HS-5 (cell line): ENCODE results near the gene VSTM4.

ENCODE experiments used
- DNase-seq: peaks from one replicate; pipeline ENCODE4 v3.0.0-alpha.2; 2012; ENCODE audit warnings: low read depth

Gene VSTM4

DNA sequence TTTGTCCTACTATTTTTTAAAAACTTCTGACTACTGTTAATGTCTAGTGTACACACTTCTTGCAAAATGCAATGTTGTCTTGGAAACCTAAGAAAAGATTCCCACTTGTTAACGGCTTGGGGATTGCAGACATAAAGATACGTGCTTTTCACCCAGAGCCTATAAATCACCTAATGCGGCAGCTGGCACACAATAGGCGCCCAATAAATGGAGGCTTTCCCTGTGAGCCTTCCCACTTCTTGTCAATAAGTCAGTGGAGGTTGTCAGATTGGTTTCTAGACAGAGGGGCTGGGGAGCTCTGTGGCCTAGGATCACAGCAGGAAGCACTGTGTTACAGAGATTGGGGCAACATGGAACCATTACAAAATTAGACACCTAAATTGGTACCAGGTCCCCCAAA lies 74.7 kb downstream of the VSTM4 start:
- DNase-seq: no peak

DNA sequence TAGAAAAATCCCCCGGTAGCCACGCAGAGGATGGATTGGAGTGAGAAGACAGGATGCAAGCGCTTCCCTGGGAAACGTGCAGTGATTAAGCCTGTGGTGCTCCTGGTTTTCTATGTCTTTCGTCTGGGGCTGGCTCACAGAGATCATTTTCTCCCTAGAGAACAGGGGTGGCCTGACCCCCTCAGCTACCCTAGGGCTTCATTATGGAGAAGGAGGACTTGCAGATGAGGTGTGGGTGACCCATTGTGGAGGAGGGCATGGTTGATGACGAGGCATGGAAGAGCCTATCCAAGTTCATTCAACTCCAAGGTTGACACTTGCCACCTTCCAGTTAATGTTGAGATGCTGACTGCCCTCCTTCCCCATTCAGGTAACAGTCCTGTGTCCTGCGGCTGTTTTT lies 75.9 kb downstream of the VSTM4 start:
- DNase-seq: no peak

DNA sequence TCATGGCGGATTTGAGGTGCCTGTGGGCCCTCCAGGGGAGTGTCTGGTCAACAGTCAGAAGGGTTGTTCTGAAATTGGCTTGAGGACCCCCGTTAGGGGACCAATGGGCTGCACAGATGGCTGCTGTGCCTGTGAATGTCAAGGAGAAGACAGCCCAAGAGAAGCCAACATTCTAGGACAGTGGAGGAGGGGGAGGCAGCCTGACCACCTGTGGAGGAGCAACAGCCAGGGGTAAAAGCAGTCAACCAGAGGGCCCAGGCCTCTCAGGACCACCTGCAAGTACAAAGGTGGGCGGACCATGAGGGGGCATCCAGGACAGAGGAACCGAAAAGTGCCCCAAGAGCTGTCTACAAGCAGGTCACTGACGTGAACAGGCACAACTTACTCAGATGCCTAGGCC lies 76.6 kb downstream of the VSTM4 start:
- DNase-seq: no peak

DNA sequence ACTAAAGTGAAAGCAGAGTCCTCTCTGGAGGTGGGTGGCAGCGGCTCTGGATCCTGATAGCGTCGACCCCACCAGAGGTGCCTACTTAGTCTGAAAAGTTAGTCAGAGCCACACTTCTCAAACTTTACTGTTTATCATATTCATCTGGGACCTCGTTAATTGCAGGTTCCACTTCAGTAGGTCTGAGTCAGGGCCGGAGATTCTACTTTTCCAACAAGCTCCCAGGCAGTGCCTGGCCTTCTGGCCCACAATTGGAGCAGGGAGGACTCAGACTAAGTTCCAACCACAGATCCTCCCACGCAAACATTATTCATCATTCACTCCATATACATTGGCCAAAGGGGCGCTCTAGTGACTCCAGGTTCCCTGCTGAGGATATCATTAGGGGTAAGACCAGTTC lies 78.1 kb downstream of the VSTM4 start:
- no peak for DNase-seq

- DNase-seq: no peak
These were observed 78.7 kb downstream of the VSTM4 start for GRCh38 chr10:49036638-49037037.

DNA sequence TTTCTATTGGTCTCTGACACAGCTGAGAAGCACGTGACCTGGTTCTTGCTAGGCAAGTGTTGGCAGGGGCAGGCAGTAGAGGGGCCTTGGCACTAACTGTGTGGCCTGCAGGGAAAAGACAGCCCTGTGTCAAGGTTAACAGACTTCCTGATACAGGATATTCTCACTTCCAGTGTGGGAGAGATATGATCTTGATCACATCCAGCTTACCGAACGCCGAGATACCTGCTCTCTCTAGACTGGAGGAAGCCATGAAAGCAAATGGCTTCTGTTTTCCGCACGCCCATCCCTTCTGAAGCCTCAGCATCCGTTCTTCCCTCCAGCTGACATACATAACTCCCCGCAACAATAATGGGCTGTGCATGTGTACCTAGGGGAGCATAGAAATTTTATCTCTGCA lies 79.4 kb downstream of the VSTM4 start:
- no peak for DNase-seq

DNA sequence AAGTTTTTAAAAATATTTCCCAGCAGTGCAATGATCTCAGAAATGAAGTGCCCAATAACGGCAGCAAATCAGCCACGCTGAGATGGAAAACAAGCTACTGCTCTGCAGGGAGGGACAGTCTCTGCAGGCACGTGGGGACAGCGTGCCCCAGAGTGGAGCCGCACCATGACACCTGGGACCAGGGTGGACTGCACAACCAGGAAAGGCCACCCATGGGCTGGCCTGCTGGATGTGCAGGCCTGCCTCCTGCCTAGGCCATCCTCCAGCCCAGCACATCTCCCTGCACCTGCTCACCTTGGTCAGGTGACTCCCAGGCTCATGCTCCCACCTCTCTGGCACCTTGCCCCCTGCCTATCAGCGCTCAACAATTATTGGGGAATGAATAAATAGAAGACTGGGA lies 80.4 kb downstream of the VSTM4 start:
- no peak for DNase-seq

DNA sequence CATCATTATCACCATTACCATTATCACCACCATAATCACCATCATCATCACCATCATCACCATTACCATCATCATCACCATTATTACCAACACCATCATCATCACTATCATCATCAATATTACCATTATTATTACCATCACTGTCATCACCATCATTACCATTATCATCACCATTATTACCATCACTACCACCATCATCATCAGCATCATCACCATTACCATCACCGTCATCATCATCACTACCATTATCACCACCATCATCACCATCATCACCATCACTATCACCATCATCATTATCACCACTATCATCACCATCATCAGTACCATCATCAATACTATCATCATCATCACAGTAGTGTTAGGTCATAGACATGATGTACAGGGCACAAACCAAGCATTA lies 81.4 kb downstream of the VSTM4 start:
- DNase-seq: no peak

DNA sequence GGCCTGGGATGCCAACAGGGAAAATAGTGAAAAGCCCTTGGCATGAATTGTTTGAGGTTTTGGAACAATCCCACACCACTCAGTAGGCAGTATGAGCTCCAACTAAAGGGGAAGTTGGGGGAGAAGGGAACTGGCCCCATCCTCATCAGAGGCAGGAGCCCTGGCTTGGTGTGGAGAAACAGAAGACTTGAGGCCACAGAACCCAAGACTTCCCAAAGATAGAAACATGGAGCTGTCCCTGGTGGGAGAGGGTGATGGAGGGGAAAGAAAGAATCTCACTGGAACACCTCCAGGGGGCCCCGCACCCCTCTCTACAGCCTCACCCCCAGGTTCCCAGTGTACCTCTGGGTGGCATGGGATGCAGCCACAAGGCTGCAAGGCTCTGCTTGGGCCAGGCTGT lies 85.7 kb downstream of the VSTM4 start:
- DNase-seq: no peak

- no peak for DNase-seq
These were observed 86.7 kb downstream of the VSTM4 start for GRCh38 chr10:49028639-49029038.

DNA sequence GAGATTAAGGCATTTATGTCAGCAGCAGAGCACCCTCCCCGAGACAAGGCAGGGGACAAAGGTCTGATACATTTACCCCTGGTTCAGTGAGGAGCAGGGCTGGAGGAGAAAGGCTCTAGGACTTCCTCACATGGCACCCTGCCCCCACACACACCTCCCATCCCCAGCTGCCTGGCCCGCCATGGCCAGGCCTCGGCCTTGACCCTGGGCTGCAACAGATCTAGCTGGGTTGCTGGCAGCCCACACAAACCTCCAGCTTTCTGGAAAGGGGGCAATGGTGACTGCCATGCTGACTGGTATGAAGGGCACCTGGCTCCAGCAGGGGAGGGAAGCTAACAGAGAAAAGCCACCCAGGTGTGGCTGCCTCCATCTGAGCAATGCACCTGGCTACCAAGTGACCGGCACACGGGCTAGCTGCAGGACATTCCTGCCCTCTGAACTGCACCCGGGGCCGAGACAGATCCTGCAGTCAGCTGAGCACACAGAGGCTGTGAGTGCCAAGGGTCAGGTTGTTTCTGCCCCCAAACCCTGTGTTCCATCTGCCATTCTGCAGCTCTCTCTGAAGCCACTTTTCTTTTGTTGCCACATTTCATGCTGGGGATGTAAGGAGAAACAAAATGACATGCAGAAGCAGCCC lies 89.9 kb downstream of the VSTM4 start:
- no peak for DNase-seq

- DNase-seq: no peak
These were observed 90.8 kb downstream of the VSTM4 start for GRCh38 chr10:49024484-49024883.

GRCh38 chr10:49023752-49024151 lies 91.6 kb downstream of the VSTM4 start:
- DNase-seq: no peak

- no peak for DNase-seq
These were observed 92.3 kb downstream of the VSTM4 start for GRCh38 chr10:49023071-49023470.

- DNase-seq: no peak
These were observed 93.6 kb downstream of the VSTM4 start for GRCh38 chr10:49021685-49022084.

DNA sequence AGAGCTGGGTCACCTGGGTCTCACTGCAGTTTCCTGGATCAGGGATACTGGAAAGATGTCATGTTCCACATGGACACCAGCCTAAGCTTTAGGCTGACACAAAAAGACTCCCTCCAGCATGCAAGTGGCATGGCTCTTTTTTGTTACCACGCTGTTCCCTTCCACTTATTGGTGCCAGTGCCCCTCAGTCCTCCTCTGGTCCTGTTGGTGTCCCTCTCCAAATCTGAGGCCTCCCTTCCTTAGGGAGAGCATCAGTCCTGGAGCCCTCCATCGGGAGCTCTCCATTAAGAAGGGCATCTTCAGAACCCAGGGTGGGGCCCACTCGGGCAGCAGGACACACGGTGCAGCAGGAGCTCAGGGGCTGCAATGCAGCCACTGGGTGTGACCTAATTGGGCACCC lies 99.6 kb downstream of the VSTM4 start:
- no peak for DNase-seq

DNA sequence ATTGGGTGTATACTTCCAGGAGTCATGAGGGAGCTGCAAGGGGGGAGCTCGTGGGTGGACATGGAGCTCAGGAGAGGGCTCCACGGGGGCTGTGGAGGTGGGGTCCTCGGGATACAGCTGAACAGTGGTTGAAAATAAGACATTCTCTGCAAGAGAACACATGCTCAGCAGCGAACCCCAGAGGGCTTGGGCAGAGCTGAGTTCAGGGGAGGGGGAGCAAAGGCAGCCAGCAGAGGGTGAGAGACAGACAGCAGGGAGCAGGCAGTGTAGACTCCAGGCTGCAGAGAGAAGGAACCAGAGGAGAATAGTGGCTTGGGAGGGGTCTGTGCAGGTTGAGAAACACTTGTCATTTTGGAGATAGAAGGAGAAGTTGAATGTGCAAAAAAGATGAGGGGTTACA lies 102.7 kb downstream of the VSTM4 start:
- no peak for DNase-seq

GRCh38 chr10:49011756-49012155 lies 103.6 kb downstream of the VSTM4 start:
- DNase-seq: no peak

- no peak for DNase-seq
These were observed 104.5 kb downstream of the VSTM4 start for GRCh38 chr10:49010865-49011264.

- no peak for DNase-seq
These were observed 105.0 kb downstream of the VSTM4 start for GRCh38 chr10:49010295-49010694.

DNA sequence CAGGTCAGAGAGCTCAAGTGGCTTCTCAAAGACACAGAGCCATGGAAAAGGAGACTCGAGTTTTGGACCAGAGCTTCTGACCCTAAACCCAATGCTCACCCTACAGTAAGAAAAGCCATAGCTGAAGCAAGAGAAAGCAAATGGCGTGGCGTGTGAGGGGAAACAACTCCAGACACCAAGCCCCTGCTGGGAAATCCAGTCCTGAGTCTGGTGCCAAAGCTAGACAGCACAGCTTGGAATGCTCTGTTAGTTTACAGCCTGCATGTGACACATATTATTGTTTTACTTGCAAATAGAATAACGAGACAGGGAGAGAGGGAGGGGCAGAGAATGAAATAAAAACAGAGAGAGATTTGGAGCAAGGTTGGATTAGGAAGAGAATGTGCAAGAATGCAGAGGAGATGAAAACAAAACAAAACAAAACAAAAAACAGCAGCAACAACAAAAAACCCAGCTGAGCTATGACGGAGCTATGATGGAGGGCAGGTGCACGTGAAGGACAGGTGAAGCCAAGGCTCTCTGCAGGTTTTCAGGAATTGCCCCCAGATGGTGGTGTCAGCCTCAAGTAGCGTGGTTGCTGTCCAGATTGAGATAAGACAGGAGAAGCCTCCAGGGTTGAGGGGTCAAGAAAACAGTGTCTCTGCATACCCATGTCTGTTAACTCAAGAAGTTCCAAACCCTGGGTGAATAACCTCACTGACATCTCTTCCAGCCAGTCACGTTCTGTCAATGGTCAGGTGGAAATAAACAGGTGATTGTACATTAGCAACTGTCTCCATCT lies 105.9 kb downstream of the VSTM4 start:
- no peak for DNase-seq

DNA sequence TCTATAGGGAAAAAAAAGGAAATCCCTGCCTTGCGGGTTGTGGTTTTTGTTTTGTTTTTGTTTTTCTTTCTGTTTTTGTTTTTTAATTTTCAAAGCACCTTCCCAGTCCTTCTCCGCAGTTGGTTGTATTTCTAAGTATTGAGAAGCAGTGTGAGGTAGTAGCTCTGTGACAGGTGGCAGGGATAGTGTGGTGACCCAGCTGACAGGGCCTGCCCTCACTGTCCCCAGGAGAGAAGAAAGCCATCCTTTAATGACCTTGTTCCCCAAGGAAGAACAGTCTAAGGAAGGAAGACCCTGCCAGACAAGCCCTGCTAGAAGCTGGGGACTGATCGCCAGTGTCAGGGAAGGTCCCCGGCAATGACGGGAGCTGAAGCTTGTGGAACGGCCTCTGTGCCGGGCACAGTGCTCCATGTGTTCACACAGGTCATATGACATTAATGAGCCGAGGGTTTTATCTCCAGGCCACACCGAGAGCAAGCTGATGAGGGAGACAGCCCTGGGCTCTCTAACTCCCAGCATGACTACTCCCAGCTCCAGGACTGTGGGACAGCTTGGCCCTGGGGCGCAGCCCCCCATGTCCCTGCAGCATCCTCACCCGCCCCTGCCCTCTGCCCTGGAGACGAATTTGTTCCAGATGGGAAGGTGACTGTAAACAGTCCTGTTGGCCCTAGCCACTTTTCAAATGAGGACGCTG lies 106.7 kb downstream of the VSTM4 start:
- no peak for DNase-seq

GRCh38 chr10:49008091-49008490 lies 107.2 kb downstream of the VSTM4 start:
- no peak for DNase-seq
